K562 (cell line): ENCODE data around the gene EMP2. TPM values are rescaled to one million over a fixed set of nuclear protein-coding genes. Genes with fewer than 3 reads are reported as not detected.

Experiments
- ATAC-seq: fragments of 200-7000 bp; cut with Tn5 transposase; 3 replicates; pipeline ENCODE4 v1.9.1; 2020; ENCODE audit warnings: moderate library complexity
- BruUV-seq: library from RNA; stranded (reverse); fragments of 400-500 nt; replicated peaks from 2 replicates; lab custom pipeline; 2021; lab: Mats Ljungman, UMichigan
- CTCF ChIA-PET: fragments of 300-600 bp; formaldehyde crosslinking; extraction: SDS; loops from one replicate; lab custom pipeline; 2021; ENCODE audit warnings: low intra/inter-chr PET ratio; lab: Yijun Ruan, JAX
- POLR2A ChIA-PET: fragments of 300-600, 350-650 bp; sonication (Branson Sonifier 250); formaldehyde crosslinking; extraction: SDS; loops from one replicate; lab custom pipeline; 2021; ENCODE audit warnings: antibody characterized with exemption, inconsistent platforms; lab: Yijun Ruan, JAX
- DNase-seq, 4 experiments: peaks; one replicate each; pipeline versions ENCODE4 v3.0.0 to v3.0.0-alpha.2; 2011 to 2018; ENCODE audit warnings: low spot score in 3 of 4, mixed read lengths in 3 of 4; ENCODE audit errors: extremely low read depth in 1 of 4
- FAIRE-seq: peaks from 2 replicates; lab custom pipeline; 2011; peaks lifted over from hg19 to GRCh38; lab: Jason Lieb, UNC
- H2AFZ ChIP-seq: 2 replicates; pipeline ENCODE4 v1.6.0; 2011; ENCODE audit warnings: low read depth, low read length, control low read depth, inconsistent platforms
- H3K27ac ChIP-seq: fragments of 200-600 bp; 3 replicates; pipeline ENCODE4 v1.8.0; 2011; ENCODE audit warnings: low read depth, mild to moderate bottlenecking, control low read depth, inconsistent platforms, low read length, moderate library complexity, mixed read lengths; ENCODE audit errors: extremely low read depth
- H3K27me3 ChIP-seq, 2 experiments: fragments of 300-600 bp in 1 of 2; 2 replicates in 1 of 2; 3 replicates in 1 of 2; pipeline versions ENCODE4 v1.6.0 to v1.8.0; 2011; ENCODE audit warnings: inconsistent platforms in 2 of 2, low read length in 2 of 2, mild to moderate bottlenecking in 1 of 2, mixed read lengths in 1 of 2, moderate library complexity in 1 of 2; ENCODE audit not compliant: control insufficient read depth in 2 of 2, insufficient read depth in 2 of 2
- H3K36me3 ChIP-seq: fragments of 300-600 bp; 3 replicates; pipeline ENCODE4 v1.8.0; 2011; ENCODE audit warnings: mild to moderate bottlenecking, low read length, inconsistent platforms; ENCODE audit not compliant: control insufficient read depth, insufficient read depth
- H3K4me1 ChIP-seq, 2 experiments: fragments of 200-600 bp in 1 of 2; replicated peaks in 1 of 2; 2 replicates in 1 of 2; 3 replicates in 1 of 2; pipeline versions ENCODE4 v1.5.1 to v1.8.0; 2011; ENCODE audit warnings: inconsistent platforms in 2 of 2, low read length in 2 of 2, mild to moderate bottlenecking in 1 of 2, mixed read lengths in 1 of 2, moderate library complexity in 1 of 2; ENCODE audit not compliant: control insufficient read depth in 2 of 2, insufficient read depth in 2 of 2
- H3K4me2 ChIP-seq: 2 replicates; pipeline ENCODE4 v1.6.1; 2011; ENCODE audit warnings: low read length, control low read depth, inconsistent platforms, mixed read lengths; ENCODE audit not compliant: insufficient read depth
- H3K4me3 ChIP-seq: fragments of 200-600 bp; sonication (generic), shearing (Covaris generic); 2 replicates; pipeline ENCODE4 v1.5.1; 2016; ENCODE audit warnings: control low read depth, inconsistent platforms
- H3K79me2 ChIP-seq: fragments of 200-600 bp; 3 replicates; pipeline ENCODE4 v1.8.0; 2011; ENCODE audit warnings: low read length, inconsistent platforms; ENCODE audit not compliant: control insufficient read depth, insufficient read depth
- H3K9ac ChIP-seq, 2 experiments: 2 replicates each; pipeline versions ENCODE4 v1.6.0 to v1.6.1; 2011; ENCODE audit warnings: low read depth in 2 of 2, low read length in 2 of 2, control low read depth in 1 of 2, inconsistent platforms in 1 of 2, mild to moderate bottlenecking in 1 of 2, mixed read lengths in 1 of 2; ENCODE audit not compliant: insufficient read depth in 1 of 2
- H3K9me1 ChIP-seq: one replicate; pipeline ENCODE4 v1.6.0; 2011; ENCODE audit warnings: inconsistent platforms, mild to moderate bottlenecking, low read length, moderate library complexity; ENCODE audit not compliant: control insufficient read depth, insufficient read depth
- H3K9me3 ChIP-seq: replicated peaks from 2 replicates; pipeline ENCODE4 v1.5.1; 2011; ENCODE audit warnings: low read depth, low read length, inconsistent platforms; ENCODE audit not compliant: control insufficient read depth, insufficient read depth
- H4K20me1 ChIP-seq: replicated peaks from 2 replicates; pipeline ENCODE4 v1.6.1; 2011; ENCODE audit warnings: low read length, inconsistent platforms, mixed read lengths; ENCODE audit not compliant: control insufficient read depth, insufficient read depth
- CCNT2 ChIP-seq: IDR thresholded peaks from 2 replicates; pipeline ENCODE4 v1.6.1; 2011; ENCODE audit warnings: borderline replicate concordance, low read depth, mild to moderate bottlenecking, moderate library complexity, mixed read lengths, low read length; ENCODE audit not compliant: insufficient read length; ENCODE audit errors: extremely low read depth
- EZH2 ChIP-seq: IDR thresholded peaks from 2 replicates; pipeline ENCODE4 v1.6.1; 2012; ENCODE audit warnings: low read depth, mild to moderate bottlenecking, inconsistent platforms, low read length, borderline replicate concordance
- GTF2A2 ChIP-seq: IDR thresholded peaks from 2 replicates; pipeline ENCODE4 v1.6.1; 2016; ENCODE audit warnings: mild to moderate bottlenecking, missing genetic modification characterization, missing compliant biosample characterization
- JUN ChIP-seq, 2 experiments: sonication (generic) in 1 of 2; formaldehyde crosslinking in 1 of 2; IDR thresholded peaks; 2 replicates each; pipeline versions ENCODE4 v1.6.1 to v1.8.0; 2012 to 2022; ENCODE audit warnings: borderline replicate concordance in 2 of 2, mild to moderate bottlenecking in 2 of 2, improper control_type of control experiment in 1 of 2, low read depth in 1 of 2, low read length in 1 of 2, missing genetic modification reagents in 1 of 2
- MCM3 ChIP-seq: fragments of 450-650 bp; IDR thresholded peaks from 2 replicates; pipeline ENCODE4 v1.6.1; 2016
- NFYB ChIP-seq: IDR thresholded peaks from 2 replicates; pipeline ENCODE4 v1.6.1; 2011; ENCODE audit warnings: mild to moderate bottlenecking, moderate library complexity; ENCODE audit not compliant: insufficient read length; ENCODE audit errors: extremely low read depth
- TEAD1 ChIP-seq, 2 experiments: fragments of 450-650 bp in 1 of 2; sonication (generic) in 1 of 2; formaldehyde crosslinking; IDR thresholded peaks; 2 replicates each; pipeline versions ENCODE4 v1.4.0 to v1.8.0; 2020 to 2022; ENCODE audit warnings: mild to moderate bottlenecking in 2 of 2, missing genetic modification reagents in 1 of 2
- THAP7 ChIP-seq: fragments of 250-450 bp; sonication (Bioruptor Pico); IDR thresholded peaks from 2 replicates; pipeline ENCODE4 v1.5.0; 2021
- ZC3H4 ChIP-seq: sonication (generic); formaldehyde crosslinking; IDR thresholded peaks from 2 replicates; pipeline ENCODE4 v1.9.0; 2021; ENCODE audit warnings: missing genetic modification reagents, borderline replicate concordance
- ZC3H8 ChIP-seq: fragments of 450-650 bp; IDR thresholded peaks from 2 replicates; pipeline ENCODE4 v1.6.1; 2017
- ZNF347 ChIP-seq: fragments of 450-650 bp; formaldehyde crosslinking; IDR thresholded peaks from 2 replicates; pipeline ENCODE4 v1.4.0; 2020; ENCODE audit warnings: low read depth, mild to moderate bottlenecking, moderate library complexity
- ZNF778 ChIP-seq: fragments of 450-650 bp; formaldehyde crosslinking; IDR thresholded peaks from 2 replicates; pipeline ENCODE4 v1.4.0; 2020; ENCODE audit warnings: mild to moderate bottlenecking, moderate library complexity
- ZNF79 ChIP-seq: fragments of 250-450 bp; sonication (Bioruptor Pico); IDR thresholded peaks from 2 replicates; pipeline ENCODE4 v1.4.0; 2020; ENCODE audit warnings: low read depth, mild to moderate bottlenecking, moderate library complexity
- ZSCAN32 ChIP-seq: fragments of 450-650 bp; formaldehyde crosslinking; IDR thresholded peaks from 2 replicates; pipeline ENCODE4 v1.4.0; 2020; ENCODE audit warnings: mild to moderate bottlenecking, moderate library complexity
- WGBS: fragments of 100-300 bp; shearing (Covaris generic); methylation state at CpG from one replicate; pipeline ENCODE4 v1.1.6; 2016; ENCODE audit warnings: low coverage, mixed read lengths; ENCODE audit not compliant: insufficient coverage; ENCODE audit errors: missing lambda C conversion rate; 5-methylcytosine and 5-hydroxymethylcytosine counted together
- in situ Hi-C: fragments of 300-500 bp; cut with MboI; formaldehyde crosslinking; loops from 4 replicates; pipeline ENCODE4 v1.15.0; 2018; ENCODE audit warnings: inconsistent platforms, mixed read lengths
- intact Hi-C: fragments of 100-400 bp; cut with micrococcal nuclease; formaldehyde crosslinking; loops from 2 replicates; pipeline ENCODE4 v1.14.2; 2022
- polyA plus RNA-seq, 8 experiments: library from polyadenylated mRNA; depleted of rRNA in 4 of 8; stranded (reverse) in 5 of 8; unstranded in 3 of 8; fragments of >200 nt; fragmentation: Nextera tagmentation in 2 of 8; fragmentation: Illumina TruSeq in 1 of 8; extraction: Ambion mirVana in 2 of 8; extraction: Trizol in 1 of 8; gene quantifications; 2 replicates each; pipeline versions ENCODE4 v1.2.1 to v1.2.3, GENCODE V29; 2011 to 2014; ENCODE audit warnings: inconsistent platforms in 1 of 8, missing spikeins in 1 of 8
- total RNA-seq, 7 experiments: library from RNA; depleted of rRNA in 6 of 7; stranded (reverse); fragments of >200 nt in 6 of 7; fragmentation: Illumina TruSeq in 2 of 7; extraction: Trizol in 2 of 7; gene quantifications; 2 replicates each; pipeline versions ENCODE4 v1.2.1 to v1.2.3, GENCODE V29; 2011 to 2021; ENCODE audit warnings: low replicate concordance in 1 of 7
- TF ChIP-seq, protein P1 (sequence below): fragments of 450-650 bp; IDR thresholded peaks from 2 replicates; pipeline ENCODE4 v1.6.1; 2017; ENCODE audit warnings: mild to moderate bottlenecking, moderate library complexity
- TF ChIP-seq, protein P2 (sequence below), 3 experiments: fragments of 200-800 bp in 1 of 3; sonication (Bioruptor generic) in 1 of 3; sonication (generic) in 1 of 3; formaldehyde crosslinking in 1 of 3; IDR thresholded peaks; 2 replicates each; pipeline versions ENCODE4 v1.6.1 to v1.8.0; 2016 to 2022; ENCODE audit warnings: mild to moderate bottlenecking in 2 of 3, missing compliant biosample characterization in 2 of 3, missing genetic modification characterization in 2 of 3, missing genetic modification reagents in 1 of 3

EMP2 gene
- total and polyA plus RNA-seq, 9 of the 15 experiments (the other 6 are each of a cell fraction or from before 2014, with no cell fraction given) = 0.73 to 6.2 (median 3.1) TPM

GRCh38 chr16:10619271-10619849 is 39.0 kb upstream of the EMP2 start (continued):
- TF ChIP-seq EZH2 (no peak), TEAD1 (CRISPR knock-in tag; IDR thresholded peaks at IDR 0.05) (no peak), ZNF79 (CRISPR knock-in tag) (no peak), MCM3 (no peak), CCNT2 (no peak)

- H3K4me3 ChIP-seq = no peak overlapping the region
- POLR2A ChIA-PET = interaction anchor here (0.6 to 0.9 kb wide), 3 partner anchors 10 to 13 kb away, joined by 3 to 5 read pairs (median 4); no protein-coding TSS in a partner anchor
- peaks cover 21 to 47% of the 10 kb centered on the region in 2 experiments; a peak in 4 of 5 replicates for H3K4me1 ChIP-seq
- H3K9ac ChIP-seq = peak overlapping the region in 1 of 2 experiments; percentile 31; a peak in 1 of 4 replicates
- ATAC-seq (no peak), DNase-seq (no peak), FAIRE-seq (no peak)
- no peak overlapping the region for H3K4me2 ChIP-seq
- no peaks in the 10 kb centered on the region for H3K79me2 ChIP-seq
- H3K27ac ChIP-seq = no peak overlapping the region
- no peaks in the 10 kb centered on the region for H3K9me3 ChIP-seq
- H3K27me3 ChIP-seq = peaks cover 2 to 28% of the 10 kb centered on the region in 2 experiments; a peak in 4 of 5 replicates
- CTCF ChIA-PET = no interaction called here
- H3K9me1 ChIP-seq = no peaks in the 10 kb centered on the region
- no peaks in the 10 kb centered on the region for H3K36me3 ChIP-seq
- no TSS peak for BruUV-seq
- in situ Hi-C loops = no loop called here
- intact Hi-C loops = no loop called here
- 24% methylated on average over 7 of the region's 13 CpGs for WGBS
- H2AFZ ChIP-seq = no peak overlapping the region
- H4K20me1 ChIP-seq = no peaks in the 10 kb centered on the region
- TF ChIP-seq, protein P1, sequence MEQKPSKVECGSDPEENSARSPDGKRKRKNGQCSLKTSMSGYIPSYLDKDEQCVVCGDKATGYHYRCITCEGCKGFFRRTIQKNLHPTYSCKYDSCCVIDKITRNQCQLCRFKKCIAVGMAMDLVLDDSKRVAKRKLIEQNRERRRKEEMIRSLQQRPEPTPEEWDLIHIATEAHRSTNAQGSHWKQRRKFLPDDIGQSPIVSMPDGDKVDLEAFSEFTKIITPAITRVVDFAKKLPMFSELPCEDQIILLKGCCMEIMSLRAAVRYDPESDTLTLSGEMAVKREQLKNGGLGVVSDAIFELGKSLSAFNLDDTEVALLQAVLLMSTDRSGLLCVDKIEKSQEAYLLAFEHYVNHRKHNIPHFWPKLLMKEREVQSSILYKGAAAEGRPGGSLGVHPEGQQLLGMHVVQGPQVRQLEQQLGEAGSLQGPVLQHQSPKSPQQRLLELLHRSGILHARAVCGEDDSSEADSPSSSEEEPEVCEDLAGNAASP = no peak
- no peak for TF ChIP-seq GTF2A2 (tag)
- TF ChIP-seq ZC3H8 = no peak
- TF ChIP-seq THAP7 (CRISPR knock-in tag) = no peak
- no peak for TF ChIP-seq ZSCAN32 (CRISPR knock-in tag)
- TF ChIP-seq, protein P2, sequence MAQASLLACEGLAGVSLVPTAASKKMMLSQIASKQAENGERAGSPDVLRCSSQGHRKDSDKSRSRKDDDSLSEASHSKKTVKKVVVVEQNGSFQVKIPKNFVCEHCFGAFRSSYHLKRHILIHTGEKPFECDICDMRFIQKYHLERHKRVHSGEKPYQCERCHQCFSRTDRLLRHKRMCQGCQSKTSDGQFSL (CRISPR knock-in tag; IDR thresholded peaks at IDR 0.05) = no peak
- TF ChIP-seq, protein P2 (tag; IDR thresholded peaks at IDR 0.05) = no peak
- TF ChIP-seq ZNF778 (CRISPR knock-in tag) = no peak
- no peak for TF ChIP-seq NFYB
- TF ChIP-seq ZNF347 (CRISPR knock-in tag) = no peak
- no peak for TF ChIP-seq JUN (IDR thresholded peaks at IDR 0.05; ENCODE audit: borderline replicate concordance, low read depth, low read length)
- TF ChIP-seq JUN (CRISPR knock-in tag; IDR thresholded peaks at IDR 0.05; ENCODE audit: borderline replicate concordance) = no peak
- no peak for TF ChIP-seq ZC3H4 (CRISPR knock-in tag)
Measured at GRCh38 chr16:10618710-10619209, 38.4 kb upstream of the EMP2 start.
